AG09309 (cell line): ENCODE results near the gene ACSS2.
"Not testable (repeated sequence)": the region's sequence is repeated elsewhere in the genome, so short reads cannot be mapped to it uniquely, and the experiment has no call there.

Experiments used
- DNase-seq: peaks from one replicate; pipeline ENCODE4 v3.0.0-alpha.2; 2010; ENCODE audit warnings: low read depth
- H3K4me3 ChIP-seq: 2 replicates; pipeline ENCODE4 v1.5.1; 2011; ENCODE audit warnings: mild to moderate bottlenecking, low read depth, low read length, moderate library complexity; ENCODE audit not compliant: control insufficient read depth
- TF ChIP-seq, protein P1 (sequence below): IDR thresholded peaks from 2 replicates; pipeline ENCODE4 v1.5.1; 2011; ENCODE audit warnings: mild to moderate bottlenecking, low read depth, low read length, inconsistent platforms; ENCODE audit not compliant: insufficient read depth, control insufficient read depth; ENCODE audit errors: missing control alignments

ACSS2 gene

DNA sequence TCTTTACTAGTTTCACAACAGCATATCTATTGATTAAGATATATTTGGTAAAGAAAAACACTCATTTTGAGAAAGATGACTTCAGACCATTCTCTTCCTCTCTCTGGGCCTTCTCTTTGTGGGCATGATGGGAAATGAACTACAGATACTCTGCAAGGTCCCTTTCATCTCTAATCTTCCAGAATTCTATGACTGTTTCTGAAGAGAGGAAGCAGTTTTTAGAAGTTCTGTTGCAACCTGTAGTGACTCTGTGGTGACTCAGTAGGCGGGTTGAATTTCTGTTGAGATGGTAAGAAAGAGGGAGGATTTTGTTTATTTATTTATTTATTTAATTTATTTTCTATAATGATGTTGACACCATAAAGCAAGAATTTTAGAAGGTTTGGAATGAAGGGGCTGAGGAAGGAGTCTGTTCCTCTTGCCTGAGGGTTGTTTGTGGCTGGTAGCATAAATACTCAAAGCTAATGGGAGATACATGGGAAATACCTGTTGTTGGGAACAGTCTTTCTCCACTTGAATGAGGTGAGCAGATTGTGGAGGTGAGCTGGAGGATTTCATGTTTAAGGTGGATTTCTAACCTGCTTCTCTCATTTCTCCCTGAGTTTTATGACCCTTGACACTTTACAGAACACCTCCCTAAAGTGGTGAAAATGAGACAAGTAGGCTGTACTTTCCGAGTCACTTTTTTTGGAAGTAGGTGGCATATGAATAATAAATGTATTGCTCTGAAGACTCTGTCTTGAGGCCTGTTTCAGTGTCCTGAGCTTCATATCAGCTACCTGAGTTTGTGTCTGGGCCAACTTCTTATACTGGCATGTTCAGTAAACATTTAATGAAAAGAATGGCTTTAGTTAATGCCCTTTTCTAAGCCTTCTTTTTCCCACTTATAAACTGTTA is 15.0 kb downstream of the ACSS2 start:
- no peak overlapping the region for H3K4me3 ChIP-seq
- TF ChIP-seq, protein P1, sequence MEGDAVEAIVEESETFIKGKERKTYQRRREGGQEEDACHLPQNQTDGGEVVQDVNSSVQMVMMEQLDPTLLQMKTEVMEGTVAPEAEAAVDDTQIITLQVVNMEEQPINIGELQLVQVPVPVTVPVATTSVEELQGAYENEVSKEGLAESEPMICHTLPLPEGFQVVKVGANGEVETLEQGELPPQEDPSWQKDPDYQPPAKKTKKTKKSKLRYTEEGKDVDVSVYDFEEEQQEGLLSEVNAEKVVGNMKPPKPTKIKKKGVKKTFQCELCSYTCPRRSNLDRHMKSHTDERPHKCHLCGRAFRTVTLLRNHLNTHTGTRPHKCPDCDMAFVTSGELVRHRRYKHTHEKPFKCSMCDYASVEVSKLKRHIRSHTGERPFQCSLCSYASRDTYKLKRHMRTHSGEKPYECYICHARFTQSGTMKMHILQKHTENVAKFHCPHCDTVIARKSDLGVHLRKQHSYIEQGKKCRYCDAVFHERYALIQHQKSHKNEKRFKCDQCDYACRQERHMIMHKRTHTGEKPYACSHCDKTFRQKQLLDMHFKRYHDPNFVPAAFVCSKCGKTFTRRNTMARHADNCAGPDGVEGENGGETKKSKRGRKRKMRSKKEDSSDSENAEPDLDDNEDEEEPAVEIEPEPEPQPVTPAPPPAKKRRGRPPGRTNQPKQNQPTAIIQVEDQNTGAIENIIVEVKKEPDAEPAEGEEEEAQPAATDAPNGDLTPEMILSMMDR: no peak
- DNase-seq: peak; percentile 61

GRCh38 chr20:34892671-34893070 is 16.3 kb downstream of the ACSS2 start:
- DNase-seq: no peak
- TF ChIP-seq, protein P1: no peak

DNA sequence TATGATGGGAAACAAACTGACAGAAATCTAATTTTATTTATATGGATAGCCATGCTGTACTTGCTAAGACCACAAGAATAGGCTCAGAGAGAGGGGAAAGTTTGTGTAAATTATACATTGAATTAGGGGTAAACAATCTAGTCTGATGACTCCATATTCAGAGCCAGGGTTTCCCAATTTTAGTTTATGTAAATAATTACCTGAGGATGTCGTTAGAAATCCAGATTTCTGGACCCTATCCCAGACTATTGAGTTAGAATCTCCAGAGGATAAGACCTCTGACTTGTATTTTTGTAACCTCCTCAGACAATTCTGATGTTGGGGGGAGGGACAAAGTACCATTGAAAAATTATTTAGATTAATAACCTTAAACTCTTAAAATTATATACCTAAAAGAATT is 18.3 kb downstream of the ACSS2 start:
- TF ChIP-seq, protein P1: no peak
- no peak for DNase-seq
- no peak overlapping the region for H3K4me3 ChIP-seq

More at GRCh38 chr20:34892671-34893070, 16.3 kb downstream of the ACSS2 start:
- no peak overlapping the region for H3K4me3 ChIP-seq

- TF ChIP-seq, protein P1: no peak
- DNase-seq: no peak
- no peak overlapping the region for H3K4me3 ChIP-seq
Measured at GRCh38 chr20:34895465-34895864, 19.1 kb downstream of the ACSS2 start.

DNA sequence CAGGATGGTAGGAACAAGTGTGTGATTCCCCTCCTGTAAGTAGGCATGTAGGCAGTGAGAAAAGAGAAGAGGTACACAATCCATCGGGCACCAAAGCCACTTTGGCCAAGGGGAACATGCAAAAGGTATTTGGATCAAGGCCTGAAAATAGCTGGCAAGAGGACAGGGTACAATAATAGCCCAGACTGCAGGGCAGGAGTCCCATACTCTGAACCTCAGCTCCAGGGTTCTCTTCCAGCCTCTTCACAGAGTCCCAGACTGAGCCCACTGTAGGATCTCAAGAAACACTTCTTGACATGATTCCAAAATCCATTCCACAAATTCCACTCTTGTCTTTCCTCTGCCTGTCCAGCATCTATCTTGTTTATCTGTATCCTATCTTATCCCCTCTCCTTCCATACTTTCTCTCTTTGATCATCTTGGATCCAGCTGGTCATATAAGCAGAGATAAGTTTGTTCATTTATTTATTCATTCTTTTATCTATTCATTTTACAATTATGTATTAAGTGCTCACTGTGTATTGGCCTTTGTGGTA is 19.7 kb downstream of the ACSS2 start:
- no peak for DNase-seq
- TF ChIP-seq, protein P1: no peak
- H3K4me3 ChIP-seq: no peak overlapping the region

GRCh38 chr20:34898129-34898528 is 21.7 kb downstream of the ACSS2 start:
- not testable (repeated sequence) for DNase-seq, H3K4me3 ChIP-seq

DNA sequence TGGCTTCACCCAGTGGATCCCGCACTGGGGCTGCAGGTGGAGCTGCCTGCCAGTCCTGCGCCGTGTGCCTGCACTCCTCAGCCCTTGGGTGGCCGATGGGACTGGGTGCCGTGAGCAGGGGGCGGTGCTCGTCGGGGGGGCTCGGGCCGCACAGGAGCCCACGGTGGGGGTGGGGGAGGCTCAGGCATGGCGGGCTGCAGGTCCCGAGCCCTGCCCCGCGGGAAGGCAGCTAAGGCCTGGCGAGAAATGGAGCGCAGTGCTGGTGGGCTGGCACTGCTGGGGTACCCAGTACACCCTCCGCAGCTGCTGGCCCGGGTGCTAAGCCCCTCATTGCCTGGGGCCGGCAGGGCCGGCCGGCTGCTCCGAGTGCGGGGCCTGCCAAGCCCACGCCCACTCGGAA is 22.3 kb downstream of the ACSS2 start:
- not testable (repeated sequence) for H3K4me3 ChIP-seq, DNase-seq
